Fibroblast of skin of left quadriceps (primary cell): ENCODE results near the gene LPO.

Experiments used
- DNase-seq, 2 experiments: peaks; one replicate each; pipeline ENCODE4 v3.0.0-alpha.2; 2013; ENCODE audit warnings: low read depth in 2 of 2

Gene LPO

DNA sequence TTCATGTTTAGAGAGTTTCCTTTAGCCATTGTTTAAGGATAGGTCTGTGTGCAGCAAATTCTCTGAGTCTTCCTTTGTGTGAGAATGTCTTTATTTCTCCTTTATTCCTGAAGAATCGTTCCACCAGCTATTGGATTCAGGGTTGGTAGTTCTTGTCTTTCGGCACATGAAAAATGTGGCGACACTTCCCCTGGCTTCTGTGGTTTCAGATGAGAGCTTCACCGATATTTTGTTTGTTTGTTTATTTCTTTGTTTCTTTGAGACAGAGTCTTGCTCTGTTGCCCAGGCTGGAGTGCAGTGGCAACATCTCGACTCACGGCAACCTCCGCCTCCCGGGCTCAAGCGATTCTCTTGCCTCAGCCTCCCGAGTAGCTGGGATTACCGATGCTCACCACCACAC lies 23.8 kb downstream of the LPO start:
- no peak for DNase-seq

- DNase-seq, result no peak
Observed at GRCh38 chr17:58263773-58264172, 25.4 kb downstream of the LPO start.

GRCh38 chr17:58264407-58265103 lies 26.2 kb downstream of the LPO start:
- no peak for DNase-seq

DNA sequence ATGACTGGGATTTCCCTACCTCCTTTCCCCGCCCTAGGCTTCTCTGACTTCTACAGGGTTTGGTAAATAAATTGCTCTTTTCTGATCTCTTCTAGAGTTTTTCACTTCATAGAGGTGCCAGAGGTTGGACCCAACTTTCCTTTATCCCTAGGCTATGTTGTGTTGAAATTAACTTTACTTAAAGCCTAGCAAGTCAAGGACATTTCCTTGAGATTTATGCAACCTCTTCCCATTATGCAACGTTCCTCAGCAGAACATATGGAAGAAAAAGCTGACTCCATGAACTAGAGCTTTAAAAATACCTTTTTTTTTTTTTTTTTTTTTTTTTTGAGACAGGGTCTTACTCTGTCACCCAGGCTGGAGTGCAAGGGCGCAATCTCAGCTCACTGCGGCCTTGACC lies 26.9 kb downstream of the LPO start:
- DNase-seq, result no peak

- no peak for DNase-seq
Observed at GRCh38 chr17:58265902-58266875, 27.8 kb downstream of the LPO start.

- no peak for DNase-seq
Observed at GRCh38 chr17:58267347-58268324, 29.3 kb downstream of the LPO start.

GRCh38 chr17:58268326-58268725 lies 29.9 kb downstream of the LPO start:
- no peak for DNase-seq

DNA sequence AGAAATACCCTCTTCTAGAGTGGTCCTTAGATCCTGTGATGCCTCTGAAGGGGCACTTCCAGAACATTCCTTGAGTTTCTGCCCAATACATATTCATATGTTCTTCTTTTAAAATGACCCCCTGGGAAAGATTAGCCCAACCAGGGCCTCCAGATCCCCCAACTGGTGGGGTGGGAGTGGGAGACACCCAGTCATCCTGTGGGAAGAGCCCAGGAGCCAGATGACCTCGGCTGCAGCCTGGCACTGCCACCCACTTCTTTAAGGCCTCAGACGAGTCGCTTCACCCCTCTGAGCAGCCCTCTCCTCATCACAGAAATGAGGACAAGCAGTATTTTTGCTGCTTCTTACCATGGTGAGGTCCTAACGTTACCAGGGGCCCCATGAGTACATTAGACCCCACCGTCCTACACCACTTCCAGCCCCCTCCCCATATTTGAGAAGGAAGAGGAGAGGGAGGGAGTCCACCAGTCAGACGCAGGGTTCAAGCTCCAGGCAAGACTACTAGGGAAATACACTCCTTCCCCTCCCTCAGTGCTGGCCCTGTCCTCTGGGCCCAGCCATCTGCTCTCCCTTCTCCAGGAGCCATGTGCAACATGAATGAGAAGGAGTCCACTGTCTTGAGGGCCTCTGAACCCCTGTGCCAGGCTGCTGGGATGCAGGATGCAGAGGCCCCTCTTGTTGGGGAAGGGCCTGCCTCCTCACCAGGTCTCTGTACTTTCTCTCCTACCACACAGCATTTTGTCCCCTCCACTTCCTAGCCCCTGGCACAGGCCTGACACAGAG lies 30.6 kb downstream of the LPO start:
- no peak for DNase-seq

DNA sequence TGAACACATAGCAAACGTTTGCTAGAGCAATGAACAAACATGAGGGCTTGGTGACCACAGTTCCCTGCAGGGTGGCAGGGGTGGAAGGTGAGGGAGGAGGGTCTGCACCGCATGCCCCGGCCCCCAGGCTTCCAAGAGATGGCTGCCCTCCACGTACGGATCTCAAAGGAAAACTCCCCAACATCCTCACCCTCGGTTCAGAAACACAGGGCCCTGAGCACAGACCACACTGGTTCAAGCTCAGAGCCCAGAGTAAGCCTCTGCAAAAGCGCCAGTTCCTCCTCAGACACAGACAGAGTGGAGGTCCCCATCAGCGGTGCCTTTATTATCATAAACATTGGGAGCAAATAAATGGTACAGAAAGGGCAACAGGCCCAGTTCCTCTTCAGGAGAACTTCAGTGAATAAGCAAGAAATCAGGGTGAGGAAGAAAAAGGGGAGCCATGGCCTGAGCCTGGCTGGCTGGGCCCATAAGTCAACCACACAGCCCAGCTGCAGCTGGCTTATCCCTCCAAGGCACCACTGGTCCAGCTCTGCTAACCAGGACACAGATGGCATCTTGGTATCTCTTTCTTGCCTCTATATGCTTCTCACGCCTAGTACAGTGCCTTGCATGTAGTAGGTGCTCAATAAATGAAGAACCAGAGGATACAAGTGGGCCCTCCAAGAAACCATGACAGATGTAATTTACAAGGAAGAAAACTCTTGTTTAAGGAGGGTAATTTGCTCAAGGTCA lies 31.3 kb downstream of the LPO start:
- DNase-seq, result no peak

DNA sequence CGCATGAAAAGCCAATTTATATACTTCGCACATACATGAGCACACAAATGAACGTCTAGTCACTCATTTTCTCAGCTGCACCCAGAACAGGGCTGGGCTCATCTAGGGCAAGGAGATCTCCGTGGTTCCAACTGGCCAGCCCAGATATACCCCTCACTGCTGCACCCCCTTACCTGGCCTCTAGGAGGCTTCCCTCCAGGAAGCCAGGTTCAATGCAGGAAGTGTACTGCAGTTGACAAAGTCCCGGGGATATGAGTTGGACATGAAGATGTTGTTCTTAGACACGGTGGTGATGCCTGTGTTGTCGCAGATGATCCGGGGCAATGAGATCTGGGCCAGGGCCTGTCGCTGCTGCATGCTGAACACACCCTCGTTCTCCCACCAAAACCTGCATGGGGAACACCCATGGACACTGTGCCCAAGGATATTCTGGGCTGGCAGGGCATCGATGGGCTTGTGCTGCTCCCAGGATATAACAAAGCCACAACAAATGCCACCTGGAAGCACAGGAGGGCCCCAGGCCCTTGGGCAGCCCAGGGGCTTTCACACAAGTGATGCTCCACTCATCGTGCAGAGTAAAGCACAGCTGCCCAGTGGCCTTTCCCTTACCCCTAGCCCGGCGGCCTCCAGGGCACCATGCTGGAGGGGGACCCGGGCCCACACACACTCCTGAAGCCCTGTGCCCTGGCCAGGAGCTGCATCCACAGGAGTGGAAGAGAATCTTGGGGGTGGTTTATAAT lies 32.3 kb downstream of the LPO start:
- no peak for DNase-seq

GRCh38 chr17:58271216-58271931 lies 33.0 kb downstream of the LPO start:
- DNase-seq, result no peak

DNA sequence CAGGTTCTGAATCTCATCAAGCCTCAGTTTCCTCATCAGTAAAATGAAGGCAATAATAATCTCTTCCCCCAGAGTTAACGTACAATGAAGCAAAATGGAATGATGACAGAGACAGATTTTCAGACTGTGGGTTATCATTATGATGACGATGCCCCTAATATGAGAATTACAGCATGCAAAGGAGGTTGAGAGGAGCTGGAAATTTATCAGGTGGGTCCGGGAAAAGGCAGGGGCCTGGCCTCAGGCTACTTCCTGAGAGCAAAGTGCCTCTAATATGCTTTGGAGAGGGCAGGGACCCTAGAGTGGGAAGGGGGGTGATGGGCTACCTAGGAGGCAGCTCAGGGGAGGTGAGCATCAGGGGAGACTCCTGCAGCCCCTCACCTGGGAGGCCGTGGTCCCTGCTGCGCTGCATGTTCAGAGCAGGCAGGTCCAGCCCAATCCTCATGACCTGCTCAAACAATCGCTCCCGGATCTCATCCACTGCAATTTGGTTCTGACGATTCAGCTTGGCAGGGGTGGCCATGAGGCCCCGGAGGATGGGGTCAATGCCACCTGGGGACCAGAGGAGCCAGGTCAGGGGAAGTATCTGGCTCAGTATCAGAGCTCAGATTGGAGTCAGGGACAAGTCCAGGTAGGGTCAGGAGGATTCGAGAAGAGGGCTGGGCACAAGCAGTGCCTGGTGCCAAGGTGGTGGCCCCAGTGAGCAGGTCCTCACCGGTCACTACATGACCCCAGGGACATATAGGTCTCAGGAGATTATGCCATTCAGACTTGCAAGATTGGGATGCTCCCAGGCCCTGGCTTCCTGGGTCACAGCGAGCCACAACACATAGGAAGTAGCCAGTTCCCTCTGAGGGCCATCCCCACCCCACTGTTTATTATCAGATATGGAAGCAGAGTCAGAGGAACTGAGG lies 34.2 kb downstream of the LPO start:
- no peak for DNase-seq

DNA sequence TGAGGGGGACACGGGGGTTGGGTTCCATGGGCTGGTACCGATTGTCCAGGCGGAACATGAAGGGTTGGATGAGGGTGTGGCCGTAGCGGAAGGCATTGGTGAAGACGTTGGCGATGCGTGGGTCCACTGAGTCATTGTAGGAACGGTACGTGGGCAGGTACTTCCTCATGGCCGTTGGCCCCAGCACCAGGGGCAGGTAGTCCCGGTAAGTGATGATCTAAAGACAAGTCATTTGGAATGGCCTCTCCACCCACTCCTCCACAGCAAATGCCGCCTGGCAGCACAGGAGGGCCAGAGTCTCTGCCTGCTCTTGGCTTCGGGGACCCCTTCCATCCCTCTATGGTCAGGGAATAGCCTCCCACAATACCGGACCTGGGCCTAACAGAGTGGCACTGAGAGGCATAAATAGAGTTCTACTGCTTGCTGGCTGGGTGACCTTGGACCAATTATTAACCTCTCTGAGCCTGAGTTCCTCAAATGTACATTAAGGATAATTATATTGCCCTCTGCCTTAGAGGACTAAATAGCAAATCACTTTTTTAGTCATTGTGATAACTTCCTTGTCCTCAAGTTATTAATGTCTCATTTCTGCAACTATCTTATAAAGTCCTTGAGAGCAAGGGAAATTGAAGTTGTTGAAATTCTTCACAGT lies 35.2 kb downstream of the LPO start:
- no peak for DNase-seq

- DNase-seq, result no peak
Observed at GRCh38 chr17:58275417-58275816, 37.0 kb downstream of the LPO start.

DNA sequence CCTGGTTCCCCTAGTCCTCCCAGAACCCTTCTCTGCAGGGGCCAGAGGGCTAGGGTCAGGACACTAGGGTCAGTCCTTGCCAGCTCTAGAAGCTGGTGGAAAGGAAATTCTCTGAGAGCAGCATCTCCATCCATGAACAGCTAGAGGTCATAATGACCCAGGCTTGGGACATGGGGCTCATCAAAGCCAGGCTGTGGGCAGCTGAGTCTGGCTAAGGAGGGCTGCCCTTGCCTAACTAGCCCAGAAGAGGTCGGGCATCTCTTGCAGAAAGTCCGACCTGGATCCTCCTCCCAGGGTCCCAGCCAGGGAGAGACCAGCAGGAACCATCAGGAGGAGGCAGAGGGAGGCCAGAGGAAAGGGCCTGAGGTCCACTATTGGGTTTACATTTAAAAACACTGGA lies 38.0 kb downstream of the LPO start:
- DNase-seq, result no peak

GRCh38 chr17:58277107-58277801 lies 38.9 kb downstream of the LPO start:
- no peak for DNase-seq
